LNCAP (cell line): ENCODE measurements around the gene EIF4A2.

Experiments
- TF ChIP-seq, protein P1 (sequence below): fragments of 450-650 bp; IDR thresholded peaks from 2 replicates; pipeline ENCODE4 v1.5.1; 2017; ENCODE audit warnings: mild to moderate bottlenecking

EIF4A2 gene

DNA sequence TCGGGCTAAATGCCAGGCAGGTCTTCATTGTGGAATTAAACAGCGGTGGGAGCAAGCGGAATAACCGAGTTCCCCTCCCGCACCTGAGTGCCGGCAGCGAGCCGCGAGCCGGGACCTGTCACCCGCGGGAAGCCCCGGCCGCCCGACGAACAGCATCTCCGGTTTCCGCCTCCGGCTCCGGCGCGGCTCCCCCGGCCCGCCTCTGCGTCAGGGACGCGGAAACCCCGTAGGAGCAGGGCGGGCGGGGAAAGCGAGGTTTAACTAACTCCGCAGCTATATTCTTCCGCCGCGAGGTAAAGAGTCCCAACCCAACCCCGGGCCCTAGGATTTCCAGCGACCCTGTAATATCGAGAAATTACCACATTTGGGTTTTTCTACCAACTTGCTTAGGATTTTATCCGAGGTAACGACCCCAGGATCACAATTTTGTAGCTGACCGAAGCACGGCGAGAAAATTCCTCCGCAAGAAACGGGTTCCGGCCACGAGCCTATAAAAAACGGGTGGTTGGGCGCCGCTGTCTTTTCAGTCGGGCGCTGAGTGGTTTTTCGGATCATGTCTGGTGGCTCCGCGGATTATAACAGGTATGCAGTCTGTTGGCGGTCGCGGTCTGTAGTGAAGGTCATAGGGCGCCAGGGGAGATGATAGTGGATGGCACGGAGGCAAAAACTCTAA lies at the start of gene EIF4A2:
Gene EIF4A2, plus strand, starts transcription at position 520 of the 673 bp plus-strand sequence. Its CDS starts 34 bp downstream, at position 554.
- TF ChIP-seq, protein P1, sequence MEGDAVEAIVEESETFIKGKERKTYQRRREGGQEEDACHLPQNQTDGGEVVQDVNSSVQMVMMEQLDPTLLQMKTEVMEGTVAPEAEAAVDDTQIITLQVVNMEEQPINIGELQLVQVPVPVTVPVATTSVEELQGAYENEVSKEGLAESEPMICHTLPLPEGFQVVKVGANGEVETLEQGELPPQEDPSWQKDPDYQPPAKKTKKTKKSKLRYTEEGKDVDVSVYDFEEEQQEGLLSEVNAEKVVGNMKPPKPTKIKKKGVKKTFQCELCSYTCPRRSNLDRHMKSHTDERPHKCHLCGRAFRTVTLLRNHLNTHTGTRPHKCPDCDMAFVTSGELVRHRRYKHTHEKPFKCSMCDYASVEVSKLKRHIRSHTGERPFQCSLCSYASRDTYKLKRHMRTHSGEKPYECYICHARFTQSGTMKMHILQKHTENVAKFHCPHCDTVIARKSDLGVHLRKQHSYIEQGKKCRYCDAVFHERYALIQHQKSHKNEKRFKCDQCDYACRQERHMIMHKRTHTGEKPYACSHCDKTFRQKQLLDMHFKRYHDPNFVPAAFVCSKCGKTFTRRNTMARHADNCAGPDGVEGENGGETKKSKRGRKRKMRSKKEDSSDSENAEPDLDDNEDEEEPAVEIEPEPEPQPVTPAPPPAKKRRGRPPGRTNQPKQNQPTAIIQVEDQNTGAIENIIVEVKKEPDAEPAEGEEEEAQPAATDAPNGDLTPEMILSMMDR, result no peak

DNA sequence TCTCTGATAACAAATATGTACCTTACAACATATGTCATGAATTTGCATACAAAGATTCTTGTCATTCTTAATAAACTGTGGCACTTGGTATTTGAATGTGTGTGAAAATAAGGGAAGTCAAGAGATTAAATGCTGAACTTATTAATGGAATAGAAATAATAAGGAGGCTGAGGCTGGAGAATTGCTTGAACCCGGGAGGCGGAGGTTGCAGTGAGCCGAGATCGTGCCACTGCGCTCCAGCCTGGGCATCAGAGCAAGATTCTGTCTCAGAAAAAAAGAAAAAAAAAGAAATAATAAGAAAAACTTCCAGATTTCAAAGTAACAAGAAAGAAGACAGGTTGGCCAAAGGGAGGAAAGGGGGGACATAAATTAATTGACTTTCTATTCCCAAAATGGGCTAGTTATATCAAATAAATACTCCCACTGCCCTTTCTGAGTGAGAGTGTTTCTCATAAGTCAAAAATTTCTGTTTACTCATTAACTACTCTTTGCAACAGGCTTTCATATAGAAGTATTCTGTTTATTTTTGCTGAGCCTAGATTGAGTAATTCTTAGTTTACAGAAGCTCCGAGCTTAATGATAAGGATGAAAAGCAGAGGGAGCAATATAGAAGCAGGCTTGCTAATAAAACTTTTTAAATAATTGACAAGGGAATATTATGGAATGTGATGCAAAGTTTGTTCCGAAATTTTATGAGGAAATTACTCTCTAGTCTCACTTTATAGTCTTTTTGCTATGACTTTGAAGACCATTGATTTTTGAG lies 40.6 kb upstream of the EIF4A2 start:
- TF ChIP-seq, protein P1, result no peak

DNA sequence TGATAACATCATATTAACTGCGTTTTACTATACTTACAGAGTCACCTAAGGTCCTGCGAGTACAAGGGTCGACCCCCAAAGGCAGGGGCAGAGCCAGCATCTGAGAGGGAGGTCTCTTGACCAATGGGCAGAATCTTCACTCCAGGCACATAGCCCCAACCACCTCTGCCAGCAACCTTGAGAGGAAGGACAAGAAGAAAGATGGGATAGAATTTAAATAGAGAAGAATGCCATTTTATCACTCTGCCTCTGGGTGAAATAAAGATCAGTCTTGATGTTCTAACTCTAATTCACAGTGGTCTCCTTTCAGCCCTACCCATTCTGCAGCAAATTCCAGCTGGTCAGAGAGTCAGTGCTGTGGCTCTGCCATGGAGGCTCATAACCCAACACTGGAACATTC lies 39.7 kb upstream of the EIF4A2 start:
- TF ChIP-seq, protein P1, result no peak

DNA sequence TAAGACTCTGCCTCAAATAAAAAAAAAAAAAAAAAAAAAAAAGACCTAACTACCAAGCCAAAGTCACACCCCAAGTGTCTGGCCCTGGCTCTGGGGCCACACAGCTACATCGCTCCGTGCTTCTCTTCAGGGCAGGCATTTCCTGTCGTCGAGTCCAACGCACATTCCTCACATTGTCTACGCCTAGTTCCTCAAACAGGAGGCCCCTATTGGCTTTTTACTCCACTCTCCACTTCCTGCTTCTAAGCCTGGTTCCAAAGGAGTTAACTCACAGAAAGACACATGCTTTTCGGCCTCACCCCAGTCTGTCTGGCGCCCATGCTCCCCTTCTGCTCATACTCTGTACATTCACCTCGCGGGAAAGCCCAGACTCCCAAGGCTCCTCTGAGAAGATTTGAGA lies 37.4 kb upstream of the EIF4A2 start:
- TF ChIP-seq, protein P1, result no peak

DNA sequence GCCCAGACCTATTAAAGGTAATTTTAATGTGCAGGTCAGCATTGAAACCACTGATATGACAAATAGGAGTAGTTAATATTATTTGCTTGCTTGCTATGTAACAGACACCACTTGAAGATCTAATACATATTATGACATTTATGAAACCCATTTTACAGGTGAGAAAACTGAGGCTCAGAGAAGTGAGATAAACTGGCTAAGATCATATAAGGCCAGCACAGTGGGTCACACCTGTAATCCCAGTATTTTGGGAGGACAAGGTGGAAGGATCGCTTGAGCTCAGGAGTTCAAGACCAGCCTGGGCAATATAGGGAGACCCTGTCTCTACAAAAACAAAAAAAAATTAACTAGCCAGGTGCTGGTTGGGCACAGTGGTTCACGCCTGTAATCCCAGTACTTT lies 33.1 kb upstream of the EIF4A2 start:
- TF ChIP-seq, protein P1, result no peak

DNA sequence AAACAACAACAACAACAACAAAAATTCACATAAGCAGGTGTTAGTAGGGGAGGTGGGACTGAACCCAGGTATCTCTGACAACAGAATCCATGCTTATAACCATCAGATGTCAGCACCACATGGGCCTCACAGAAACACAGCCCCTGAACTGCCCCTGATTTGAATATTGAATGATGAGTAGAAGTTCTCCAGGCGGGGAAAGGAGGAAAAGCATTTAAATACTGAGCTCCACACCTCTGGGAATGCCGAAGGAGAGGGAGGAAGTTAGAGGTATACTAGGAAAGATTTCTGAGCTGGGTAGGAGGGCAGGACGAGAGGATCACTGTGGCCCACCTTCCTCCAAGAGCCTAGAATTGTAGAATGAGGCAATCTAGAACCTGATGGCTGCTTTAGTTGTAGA lies 31.9 kb upstream of the EIF4A2 start:
- TF ChIP-seq, protein P1, result no peak

DNA sequence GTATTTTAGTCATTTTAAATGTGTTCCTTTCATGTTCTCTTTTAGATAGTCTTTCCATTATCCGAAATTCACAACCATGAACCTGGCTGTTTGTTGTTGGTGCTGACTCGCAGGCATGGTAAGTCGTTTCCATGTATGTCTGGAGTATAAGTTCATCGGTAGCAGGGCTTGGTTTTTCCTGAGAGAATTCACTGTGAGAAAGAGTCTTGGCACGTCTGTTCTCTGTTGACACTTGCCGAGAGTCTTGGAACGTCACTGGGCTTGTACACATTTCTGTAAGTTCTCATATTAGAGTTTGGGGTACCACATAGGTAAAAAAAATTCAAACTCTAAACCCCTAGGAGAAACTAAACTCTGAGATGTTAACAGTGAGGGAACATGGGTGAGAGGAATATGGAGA lies 29.4 kb upstream of the EIF4A2 start:
- TF ChIP-seq, protein P1, result no peak
